ENCODE measurements around the gene SESTD1.
A peak's percentile ranks its signal among the peaks of the same experiment; 100 is the strongest.

SESTD1 gene

DNA sequence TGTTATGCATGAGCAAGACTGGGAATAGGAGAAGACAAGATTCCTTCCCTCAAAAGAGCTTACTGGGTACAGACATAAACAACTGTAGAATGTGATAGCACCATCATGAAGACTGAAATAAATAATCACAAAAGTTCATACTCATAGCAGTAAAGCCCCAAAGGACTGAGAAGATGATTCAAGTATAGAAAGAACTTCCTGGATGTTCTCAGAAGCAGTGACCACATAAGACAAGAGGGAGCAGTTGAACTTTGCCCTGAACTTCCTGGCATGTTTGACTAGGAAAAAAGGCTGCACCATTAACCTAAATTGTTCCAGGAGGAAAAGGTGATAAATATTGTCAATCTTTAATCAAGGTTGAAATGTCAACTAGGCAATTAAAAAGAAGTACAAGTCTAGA is 156.9 kb downstream of the SESTD1 start:
- in situ Hi-C loops (cut with HindIII; ENCODE audit: low sequenced_read_pairs) = no loop called here
- TF ChIP-seq, protein P1, sequence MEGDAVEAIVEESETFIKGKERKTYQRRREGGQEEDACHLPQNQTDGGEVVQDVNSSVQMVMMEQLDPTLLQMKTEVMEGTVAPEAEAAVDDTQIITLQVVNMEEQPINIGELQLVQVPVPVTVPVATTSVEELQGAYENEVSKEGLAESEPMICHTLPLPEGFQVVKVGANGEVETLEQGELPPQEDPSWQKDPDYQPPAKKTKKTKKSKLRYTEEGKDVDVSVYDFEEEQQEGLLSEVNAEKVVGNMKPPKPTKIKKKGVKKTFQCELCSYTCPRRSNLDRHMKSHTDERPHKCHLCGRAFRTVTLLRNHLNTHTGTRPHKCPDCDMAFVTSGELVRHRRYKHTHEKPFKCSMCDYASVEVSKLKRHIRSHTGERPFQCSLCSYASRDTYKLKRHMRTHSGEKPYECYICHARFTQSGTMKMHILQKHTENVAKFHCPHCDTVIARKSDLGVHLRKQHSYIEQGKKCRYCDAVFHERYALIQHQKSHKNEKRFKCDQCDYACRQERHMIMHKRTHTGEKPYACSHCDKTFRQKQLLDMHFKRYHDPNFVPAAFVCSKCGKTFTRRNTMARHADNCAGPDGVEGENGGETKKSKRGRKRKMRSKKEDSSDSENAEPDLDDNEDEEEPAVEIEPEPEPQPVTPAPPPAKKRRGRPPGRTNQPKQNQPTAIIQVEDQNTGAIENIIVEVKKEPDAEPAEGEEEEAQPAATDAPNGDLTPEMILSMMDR (IDR thresholded peaks at IDR 0.05; ENCODE audit: low read depth, low read length, missing control alignments) = no peak
- DNase-seq (ENCODE audit: low read depth) = no peak
- no peak overlapping the region for H3K4me3 ChIP-seq (ENCODE audit: low read depth, low read length)

DNA sequence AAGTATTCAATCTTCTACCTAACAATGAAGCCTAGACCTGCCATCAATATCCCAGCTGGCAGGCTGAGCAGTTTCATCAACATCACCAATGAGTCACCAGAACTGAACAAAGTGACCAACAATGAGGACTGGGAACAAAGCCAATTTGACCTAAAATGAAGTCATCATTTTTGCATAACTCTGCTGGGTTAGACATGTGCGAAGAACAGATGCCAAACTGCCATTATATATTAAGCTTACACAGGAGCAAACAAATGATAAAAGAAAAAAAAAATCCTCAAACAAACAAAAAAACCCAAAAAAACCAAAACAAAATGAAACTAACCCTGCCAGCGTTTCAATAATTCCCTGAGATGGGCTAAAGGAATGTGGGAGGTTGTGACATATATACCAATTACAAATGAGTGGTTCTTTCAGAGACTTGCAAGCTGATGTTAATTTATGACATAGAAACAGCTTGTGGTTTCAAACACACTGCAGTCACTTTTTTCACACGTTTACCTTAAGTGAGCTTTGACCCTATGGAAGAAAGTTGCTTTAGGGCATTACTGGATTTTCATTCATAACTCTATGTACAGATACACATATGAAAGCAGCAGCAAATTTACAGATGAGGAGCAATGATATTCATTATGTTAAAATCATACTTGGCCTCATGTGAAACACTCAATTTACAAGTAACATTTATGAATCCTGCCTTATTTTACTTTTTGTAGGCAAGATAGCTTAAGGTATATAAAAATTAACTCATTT is 157.8 kb downstream of the SESTD1 start:
- in situ Hi-C loops (cut with HindIII; ENCODE audit: low sequenced_read_pairs) = no loop called here
- TF ChIP-seq, protein P1 (IDR thresholded peaks at IDR 0.05; ENCODE audit: low read depth, low read length, missing control alignments) = no peak
- H3K4me3 ChIP-seq (ENCODE audit: low read depth, low read length) = no peak overlapping the region
- peak; percentile 97 for DNase-seq (ENCODE audit: low read depth)

DNA sequence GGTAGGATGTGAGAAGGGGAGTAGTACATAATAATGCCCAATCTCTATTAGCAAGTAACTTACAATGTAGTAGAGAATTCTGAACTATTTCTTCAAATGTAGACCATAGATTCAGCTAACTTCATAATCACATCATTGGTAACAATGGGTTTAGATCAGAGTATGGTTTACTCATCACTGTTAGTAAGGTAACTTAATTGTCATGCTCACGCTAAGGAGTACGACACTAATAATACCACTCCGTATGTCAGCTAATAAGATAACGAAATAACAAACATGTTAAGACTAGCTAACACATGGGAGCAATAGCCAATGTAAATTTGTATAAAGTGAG is 158.3 kb downstream of the SESTD1 start:
- H3K4me3 ChIP-seq (ENCODE audit: low read depth, low read length) = no peak overlapping the region
- DNase-seq (ENCODE audit: low read depth) = no peak
- in situ Hi-C loops (cut with HindIII; ENCODE audit: low sequenced_read_pairs) = no loop called here
- TF ChIP-seq, protein P1 (IDR thresholded peaks at IDR 0.05; ENCODE audit: low read depth, low read length, missing control alignments) = no peak

DNA sequence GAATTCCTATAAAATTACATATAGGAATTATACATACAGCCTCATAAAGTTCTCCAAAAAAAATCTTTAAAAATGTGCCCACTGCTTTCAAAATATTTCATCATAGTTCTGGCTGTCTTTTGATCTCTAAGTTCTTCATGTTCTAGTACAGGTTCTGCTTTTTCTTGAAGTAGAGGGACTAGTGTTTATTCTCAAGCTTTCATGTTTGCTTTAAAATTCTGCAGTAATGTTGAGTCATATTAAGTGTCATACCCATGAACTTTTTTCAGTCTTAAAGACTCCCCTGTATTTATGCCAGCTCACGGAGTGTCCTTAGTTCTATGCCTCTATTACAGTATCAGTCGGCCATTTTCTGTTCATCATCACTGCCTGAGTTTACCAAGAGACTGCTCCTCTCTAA is 159.9 kb downstream of the SESTD1 start:
- no peak for DNase-seq (ENCODE audit: low read depth)
- in situ Hi-C loops (cut with HindIII; ENCODE audit: low sequenced_read_pairs) = no loop called here
- H3K4me3 ChIP-seq (ENCODE audit: low read depth, low read length) = no peak overlapping the region
- TF ChIP-seq, protein P1 (IDR thresholded peaks at IDR 0.05; ENCODE audit: low read depth, low read length, missing control alignments) = no peak

DNA sequence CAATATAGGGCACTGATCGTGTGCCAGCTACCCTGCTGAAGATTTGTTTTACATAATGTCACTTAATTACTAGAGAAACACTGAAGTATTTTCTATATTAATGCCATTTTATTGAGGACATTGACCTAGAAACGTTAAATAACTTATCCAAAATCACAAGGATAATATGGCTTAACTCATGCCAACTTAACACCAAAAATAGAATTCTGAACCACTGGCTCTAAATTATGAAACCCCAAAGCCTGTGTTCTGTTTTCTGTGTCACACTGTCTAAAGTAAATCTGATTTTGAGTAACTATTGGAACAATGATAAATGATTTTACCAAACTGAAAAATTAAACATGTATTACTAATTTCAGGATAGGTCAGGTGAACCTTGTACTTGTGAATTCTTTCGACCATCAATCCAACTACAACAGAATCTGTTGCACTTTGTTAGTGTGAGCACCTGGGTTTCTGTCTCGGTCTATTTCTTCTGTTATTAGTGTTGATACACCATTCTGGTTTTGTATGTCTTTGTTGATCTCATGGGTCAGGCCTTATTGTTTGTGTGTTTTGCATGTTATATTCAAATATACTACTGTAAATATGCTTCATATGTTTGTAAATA is 166.4 kb downstream of the SESTD1 start:
- in situ Hi-C loops (cut with HindIII; ENCODE audit: low sequenced_read_pairs) = no loop called here
- TF ChIP-seq, protein P1 (IDR thresholded peaks at IDR 0.05; ENCODE audit: low read depth, low read length, missing control alignments) = no peak
- H3K4me3 ChIP-seq (ENCODE audit: low read depth, low read length) = no peak overlapping the region
- no peak for DNase-seq (ENCODE audit: low read depth)

DNA sequence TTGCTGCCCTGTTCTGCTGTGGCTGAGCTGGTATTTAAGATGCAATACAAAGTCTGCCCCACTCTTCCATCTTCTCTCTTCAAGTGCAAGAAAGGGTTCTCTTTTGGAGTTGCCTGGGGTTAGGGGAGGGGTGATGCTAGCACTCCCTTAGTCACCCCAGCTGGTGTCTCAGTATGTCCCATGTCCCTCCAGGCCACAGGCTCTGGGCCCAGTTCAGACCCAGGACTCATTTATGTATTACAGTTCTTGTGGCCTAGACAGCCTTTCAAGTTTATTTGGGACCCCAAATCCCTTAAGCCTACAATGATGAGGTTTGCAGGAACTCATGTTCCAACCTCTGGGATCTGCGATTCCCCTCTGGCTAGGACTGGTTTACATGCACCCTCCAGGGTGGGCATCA is 167.5 kb downstream of the SESTD1 start:
- in situ Hi-C loops (cut with HindIII; ENCODE audit: low sequenced_read_pairs) = no loop called here
- TF ChIP-seq, protein P1 (IDR thresholded peaks at IDR 0.05; ENCODE audit: low read depth, low read length, missing control alignments) = no peak
- H3K4me3 ChIP-seq (ENCODE audit: low read depth, low read length) = no peak overlapping the region
- DNase-seq (ENCODE audit: low read depth) = no peak

Measured in astrocyte of the cerebellum (primary cell).